ENCODE data around the gene LRRC37B. TPM values are rescaled to one million over a fixed set of nuclear protein-coding genes. Genes with fewer than 3 reads are reported as not detected.
"Not testable (repeated sequence)": the region's sequence is repeated elsewhere in the genome, so short reads cannot be mapped to it uniquely, and the experiment has no call there.

LRRC37B gene
- total RNA-seq, 1 donor from 2014 or later: 18.9 TPM

- H3K9me3 Mint-ChIP-seq (ENCODE audit: unreplicated experiment); H3K36me3 Mint-ChIP-seq (ENCODE audit: unreplicated experiment); H3K27me3 Mint-ChIP-seq (ENCODE audit: unreplicated experiment); H3K27ac Mint-ChIP-seq (ENCODE audit: unreplicated experiment); H3K4me3 Mint-ChIP-seq (ENCODE audit: unreplicated experiment); H3K4me1 Mint-ChIP-seq (ENCODE audit: unreplicated experiment): not testable (repeated sequence)
- DNase-seq (ENCODE audit: extremely low spot score, unreplicated experiment): peak; percentile 51
These were observed 78.0 kb downstream of the LRRC37B start for GRCh38 chr17:32084942-32085829.

- H3K4me1 Mint-ChIP-seq (ENCODE audit: unreplicated experiment); H3K4me3 Mint-ChIP-seq (ENCODE audit: unreplicated experiment); H3K9me3 Mint-ChIP-seq (ENCODE audit: unreplicated experiment); H3K27ac Mint-ChIP-seq (ENCODE audit: unreplicated experiment); H3K27me3 Mint-ChIP-seq (ENCODE audit: unreplicated experiment); H3K36me3 Mint-ChIP-seq (ENCODE audit: unreplicated experiment): not testable (repeated sequence)
- DNase-seq (ENCODE audit: extremely low spot score, unreplicated experiment): peak; percentile 15
These were observed 79.7 kb downstream of the LRRC37B start for GRCh38 chr17:32086833-32087232.

GRCh38 chr17:32092062-32092461 lies 84.9 kb downstream of the LRRC37B start:
- not testable (repeated sequence) for H3K4me1 Mint-ChIP-seq (ENCODE audit: unreplicated experiment); H3K27ac Mint-ChIP-seq (ENCODE audit: unreplicated experiment); H3K36me3 Mint-ChIP-seq (ENCODE audit: unreplicated experiment); H3K4me3 Mint-ChIP-seq (ENCODE audit: unreplicated experiment); DNase-seq (ENCODE audit: extremely low spot score, unreplicated experiment); H3K9me3 Mint-ChIP-seq (ENCODE audit: unreplicated experiment)
- peaks cover 11% of the 10 kb centered on the region for H3K27me3 Mint-ChIP-seq (ENCODE audit: unreplicated experiment)

- peaks cover 18% of the 10 kb centered on the region for H3K27me3 Mint-ChIP-seq (ENCODE audit: unreplicated experiment)
- H3K27ac Mint-ChIP-seq (ENCODE audit: unreplicated experiment): no peak overlapping the region
- no peaks in the 10 kb centered on the region for H3K9me3 Mint-ChIP-seq (ENCODE audit: unreplicated experiment)
- no peaks in the 10 kb centered on the region for H3K36me3 Mint-ChIP-seq (ENCODE audit: unreplicated experiment)
- H3K4me1 Mint-ChIP-seq (ENCODE audit: unreplicated experiment): peaks cover 2% of the 10 kb centered on the region
- no peak for DNase-seq (ENCODE audit: extremely low spot score, unreplicated experiment)
- no peak for TF ChIP-seq CTCF (IDR thresholded peaks at IDR 0.05)
- H3K4me3 Mint-ChIP-seq (ENCODE audit: unreplicated experiment): no peak overlapping the region
These were observed 92.5 kb downstream of the LRRC37B start for GRCh38 chr17:32099686-32100085.

GRCh38 chr17:32100323-32100722 lies 93.1 kb downstream of the LRRC37B start:
- not testable (repeated sequence) for H3K9me3 Mint-ChIP-seq (ENCODE audit: unreplicated experiment); H3K4me1 Mint-ChIP-seq (ENCODE audit: unreplicated experiment); H3K4me3 Mint-ChIP-seq (ENCODE audit: unreplicated experiment); H3K27ac Mint-ChIP-seq (ENCODE audit: unreplicated experiment); H3K36me3 Mint-ChIP-seq (ENCODE audit: unreplicated experiment)
- peaks cover 18% of the 10 kb centered on the region for H3K27me3 Mint-ChIP-seq (ENCODE audit: unreplicated experiment)
- DNase-seq (ENCODE audit: extremely low spot score, unreplicated experiment): peak; percentile 40

- DNase-seq (ENCODE audit: extremely low spot score, unreplicated experiment): peak; percentile 54
- Mint-ChIP-seq H3K4me1 (ENCODE audit: unreplicated experiment) (peaks cover 2% of the 10 kb centered on the region), H3K4me3 (ENCODE audit: unreplicated experiment) (no peak overlapping the region), H3K27me3 (ENCODE audit: unreplicated experiment) (peaks cover 18% of the 10 kb centered on the region), H3K36me3 (ENCODE audit: unreplicated experiment) (no peaks in the 10 kb centered on the region), H3K27ac (ENCODE audit: unreplicated experiment) (no peak overlapping the region), H3K9me3 (ENCODE audit: unreplicated experiment) (no peaks in the 10 kb centered on the region)
- TF ChIP-seq CTCF (IDR thresholded peaks at IDR 0.05): no peak
These were observed 93.9 kb downstream of the LRRC37B start for GRCh38 chr17:32100971-32101631.

GRCh38 chr17:32102172-32102571 lies 95.0 kb downstream of the LRRC37B start:
- no peak for TF ChIP-seq CTCF (IDR thresholded peaks at IDR 0.05)
- no peaks in the 10 kb centered on the region for H3K36me3 Mint-ChIP-seq (ENCODE audit: unreplicated experiment)
- peak; percentile 71 for DNase-seq (ENCODE audit: extremely low spot score, unreplicated experiment)
- no peaks in the 10 kb centered on the region for H3K9me3 Mint-ChIP-seq (ENCODE audit: unreplicated experiment)
- peaks cover 12% of the 10 kb centered on the region for H3K27me3 Mint-ChIP-seq (ENCODE audit: unreplicated experiment)
- H3K27ac Mint-ChIP-seq (ENCODE audit: unreplicated experiment): no peak overlapping the region
- H3K4me1 Mint-ChIP-seq (ENCODE audit: unreplicated experiment): peaks cover 2% of the 10 kb centered on the region
- H3K4me3 Mint-ChIP-seq (ENCODE audit: unreplicated experiment): no peak overlapping the region
